ENCODE measurements around the gene IL17RC.
A peak's percentile ranks its signal among the peaks of the same experiment; 100 is the strongest.
"Not testable (repeated sequence)": the region's sequence is repeated elsewhere in the genome, so short reads cannot be mapped to it uniquely, and the experiment has no call there.

The IL17RC gene

GRCh38 chr3:9915254-9916141 lies 1.4 kb upstream of the IL17RC start:
- DNase-seq (ENCODE audit: low read depth) = no peak

GRCh38 chr3:9916346-9916733 lies 558 bp upstream of the IL17RC start:
- no peak for DNase-seq (ENCODE audit: low read depth)

GRCh38 chr3:9917820-9918219 lies 922 bp downstream of the IL17RC start:
- DNase-seq (ENCODE audit: low read depth) = no peak

- DNase-seq (ENCODE audit: low read depth) = no peak
These were observed 1.6 kb downstream of the IL17RC start for GRCh38 chr3:9918261-9919038.

- no peak for DNase-seq (ENCODE audit: low read depth)
These were observed 11.3 kb downstream of the IL17RC start for GRCh38 chr3:9928158-9928557.

- no peak for DNase-seq (ENCODE audit: low read depth)
These were observed 14.0 kb downstream of the IL17RC start for GRCh38 chr3:9930804-9931418.

GRCh38 chr3:9932535-9932842 lies 15.6 kb downstream of the IL17RC start:
- no peak for DNase-seq (ENCODE audit: low read depth)

GRCh38 chr3:9932843-9933560 lies 16.1 kb downstream of the IL17RC start:
- peak; percentile 86 for DNase-seq (ENCODE audit: low read depth)

GRCh38 chr3:9933561-9934234 lies 16.8 kb downstream of the IL17RC start, which contains the start of gene CRELD1:
Gene CRELD1, plus strand, starts transcription at chr3:9933834. Its CDS starts 605 bp downstream, at chr3:9934439.
- peak; percentile 96 for DNase-seq (ENCODE audit: low read depth)

GRCh38 chr3:9934235-9934621 lies 17.3 kb downstream of the IL17RC start:
- no peak for DNase-seq (ENCODE audit: low read depth)

- DNase-seq (ENCODE audit: low read depth) = no peak
These were observed 18.1 kb downstream of the IL17RC start for GRCh38 chr3:9934993-9935392.

- no peak for DNase-seq (ENCODE audit: low read depth)
These were observed 19.1 kb downstream of the IL17RC start for GRCh38 chr3:9935966-9936510.

GRCh38 chr3:9937486-9938238 lies 20.8 kb downstream of the IL17RC start:
- DNase-seq (ENCODE audit: low read depth) = no peak

GRCh38 chr3:9938966-9939365 lies 22.1 kb downstream of the IL17RC start:
- DNase-seq (ENCODE audit: low read depth) = no peak

GRCh38 chr3:9939906-9940305 lies 23.0 kb downstream of the IL17RC start:
- DNase-seq (ENCODE audit: low read depth) = not testable (repeated sequence)

- DNase-seq (ENCODE audit: low read depth) = no peak
These were observed 23.8 kb downstream of the IL17RC start for GRCh38 chr3:9940746-9941145.

- no peak for DNase-seq (ENCODE audit: low read depth)
These were observed 25.3 kb downstream of the IL17RC start for GRCh38 chr3:9942164-9942563.

- no peak for DNase-seq (ENCODE audit: low read depth)
These were observed 26.2 kb downstream of the IL17RC start for GRCh38 chr3:9942934-9943690.

GRCh38 chr3:9944271-9944670 lies 27.4 kb downstream of the IL17RC start:
- DNase-seq (ENCODE audit: low read depth) = no peak

- DNase-seq (ENCODE audit: low read depth) = no peak
These were observed 28.5 kb downstream of the IL17RC start for GRCh38 chr3:9945358-9945757.
